Neural cell (in vitro differentiated cells): ENCODE measurements around the gene HERC3.

Source experiments
- EP300 ChIP-seq: fragments of 450-650 bp; conservative IDR thresholded peaks from 2 replicates; pipeline ENCODE4 v1.6.1; 2014; ENCODE audit warnings: antibody characterized with exemption, mild to moderate bottlenecking, moderate library complexity; ENCODE audit not compliant: poor library complexity, severe bottlenecking
- EZH2 ChIP-seq: fragments of 200-600, 300-800 bp; shearing (Covaris generic), sonication (generic); IDR thresholded peaks from 2 replicates; pipeline ENCODE4 v1.6.1; 2014; ENCODE audit warnings: antibody characterized with exemption, low read length, borderline replicate concordance, mild to moderate bottlenecking; ENCODE audit not compliant: insufficient read depth, poor library complexity, severe bottlenecking
- POLR2AphosphoS5 ChIP-seq: IDR thresholded peaks from 2 replicates; pipeline ENCODE4 v1.6.1; 2012
- RAD21 ChIP-seq: fragments of 450-650 bp; conservative IDR thresholded peaks from 2 replicates; pipeline ENCODE4 v1.6.1; 2014; ENCODE audit warnings: antibody characterized with exemption, mild to moderate bottlenecking, moderate library complexity
- TAF1 ChIP-seq: IDR thresholded peaks from 2 replicates; pipeline ENCODE4 v1.6.1; 2012; ENCODE audit warnings: low read depth
- TF ChIP-seq, protein P1 (sequence below): fragments of 450-650 bp; IDR thresholded peaks from 2 replicates; pipeline ENCODE4 v1.5.1; 2014; ENCODE audit warnings: antibody characterized with exemption, mild to moderate bottlenecking, moderate library complexity; ENCODE audit not compliant: poor library complexity, severe bottlenecking
- TF ChIP-seq, protein P2 (sequence below): IDR thresholded peaks from 2 replicates; pipeline ENCODE4 v1.6.1; 2012; ENCODE audit warnings: borderline replicate concordance

DNA sequence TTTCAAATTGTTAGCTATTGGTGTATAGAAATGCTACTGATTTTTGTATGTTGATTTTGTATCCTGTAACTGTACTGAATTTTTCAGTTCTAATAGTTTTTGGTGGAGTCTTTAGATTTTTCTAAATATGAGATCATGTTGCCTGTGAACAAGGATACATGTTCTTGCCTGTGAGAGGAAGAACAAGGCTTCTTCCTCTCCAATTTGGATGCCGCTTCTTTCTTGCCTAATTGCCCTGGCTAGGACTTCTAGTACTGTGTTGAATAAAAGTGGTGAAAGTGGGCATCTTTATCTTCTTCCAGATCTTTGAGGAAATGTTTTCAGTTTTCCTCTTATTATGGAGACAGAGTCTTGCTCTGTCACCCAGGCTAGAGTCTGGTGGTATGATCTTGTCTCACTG, 121.5 kb downstream of the HERC3 start:
- TF ChIP-seq EZH2 (no peak), RAD21 (no peak), POLR2AphosphoS5 (no peak), TAF1 (no peak), EP300 (no peak)
- TF ChIP-seq, protein P1, sequence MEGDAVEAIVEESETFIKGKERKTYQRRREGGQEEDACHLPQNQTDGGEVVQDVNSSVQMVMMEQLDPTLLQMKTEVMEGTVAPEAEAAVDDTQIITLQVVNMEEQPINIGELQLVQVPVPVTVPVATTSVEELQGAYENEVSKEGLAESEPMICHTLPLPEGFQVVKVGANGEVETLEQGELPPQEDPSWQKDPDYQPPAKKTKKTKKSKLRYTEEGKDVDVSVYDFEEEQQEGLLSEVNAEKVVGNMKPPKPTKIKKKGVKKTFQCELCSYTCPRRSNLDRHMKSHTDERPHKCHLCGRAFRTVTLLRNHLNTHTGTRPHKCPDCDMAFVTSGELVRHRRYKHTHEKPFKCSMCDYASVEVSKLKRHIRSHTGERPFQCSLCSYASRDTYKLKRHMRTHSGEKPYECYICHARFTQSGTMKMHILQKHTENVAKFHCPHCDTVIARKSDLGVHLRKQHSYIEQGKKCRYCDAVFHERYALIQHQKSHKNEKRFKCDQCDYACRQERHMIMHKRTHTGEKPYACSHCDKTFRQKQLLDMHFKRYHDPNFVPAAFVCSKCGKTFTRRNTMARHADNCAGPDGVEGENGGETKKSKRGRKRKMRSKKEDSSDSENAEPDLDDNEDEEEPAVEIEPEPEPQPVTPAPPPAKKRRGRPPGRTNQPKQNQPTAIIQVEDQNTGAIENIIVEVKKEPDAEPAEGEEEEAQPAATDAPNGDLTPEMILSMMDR = no peak
- TF ChIP-seq, protein P2, sequence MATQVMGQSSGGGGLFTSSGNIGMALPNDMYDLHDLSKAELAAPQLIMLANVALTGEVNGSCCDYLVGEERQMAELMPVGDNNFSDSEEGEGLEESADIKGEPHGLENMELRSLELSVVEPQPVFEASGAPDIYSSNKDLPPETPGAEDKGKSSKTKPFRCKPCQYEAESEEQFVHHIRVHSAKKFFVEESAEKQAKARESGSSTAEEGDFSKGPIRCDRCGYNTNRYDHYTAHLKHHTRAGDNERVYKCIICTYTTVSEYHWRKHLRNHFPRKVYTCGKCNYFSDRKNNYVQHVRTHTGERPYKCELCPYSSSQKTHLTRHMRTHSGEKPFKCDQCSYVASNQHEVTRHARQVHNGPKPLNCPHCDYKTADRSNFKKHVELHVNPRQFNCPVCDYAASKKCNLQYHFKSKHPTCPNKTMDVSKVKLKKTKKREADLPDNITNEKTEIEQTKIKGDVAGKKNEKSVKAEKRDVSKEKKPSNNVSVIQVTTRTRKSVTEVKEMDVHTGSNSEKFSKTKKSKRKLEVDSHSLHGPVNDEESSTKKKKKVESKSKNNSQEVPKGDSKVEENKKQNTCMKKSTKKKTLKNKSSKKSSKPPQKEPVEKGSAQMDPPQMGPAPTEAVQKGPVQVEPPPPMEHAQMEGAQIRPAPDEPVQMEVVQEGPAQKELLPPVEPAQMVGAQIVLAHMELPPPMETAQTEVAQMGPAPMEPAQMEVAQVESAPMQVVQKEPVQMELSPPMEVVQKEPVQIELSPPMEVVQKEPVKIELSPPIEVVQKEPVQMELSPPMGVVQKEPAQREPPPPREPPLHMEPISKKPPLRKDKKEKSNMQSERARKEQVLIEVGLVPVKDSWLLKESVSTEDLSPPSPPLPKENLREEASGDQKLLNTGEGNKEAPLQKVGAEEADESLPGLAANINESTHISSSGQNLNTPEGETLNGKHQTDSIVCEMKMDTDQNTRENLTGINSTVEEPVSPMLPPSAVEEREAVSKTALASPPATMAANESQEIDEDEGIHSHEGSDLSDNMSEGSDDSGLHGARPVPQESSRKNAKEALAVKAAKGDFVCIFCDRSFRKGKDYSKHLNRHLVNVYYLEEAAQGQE = no peak
